Stimulated activated memory B cell treated with anti-CD40 and anti-IgM and Interleukin-4, amounts not matched to agents 10 μg/mL and 1 μg/mL and 100 μg/mL, for 72 hours (primary cell): ENCODE data around the gene KRTAP10-10.
"Not testable (repeated sequence)": the region's sequence is repeated elsewhere in the genome, so short reads cannot be mapped to it uniquely, and the experiment has no call there.

Source experiments
- ATAC-seq: fragments of 150-1000 bp; cut with Tn5 transposase; 2 replicates; pipeline ENCODE4 v1.10.0; 2021
- H3K27ac Mint-ChIP-seq: one replicate; pipeline ENCODE4 v1.8.0; 2022; ENCODE audit warnings: mild to moderate bottlenecking, mixed read lengths
- H3K27me3 Mint-ChIP-seq: one replicate; pipeline ENCODE4 v1.8.0; 2022; ENCODE audit warnings: mixed read lengths
- H3K36me3 Mint-ChIP-seq: one replicate; pipeline ENCODE4 v1.8.0; 2022; ENCODE audit warnings: mixed read lengths
- H3K4me1 Mint-ChIP-seq: one replicate; pipeline ENCODE4 v1.8.0; 2022; ENCODE audit warnings: mixed read lengths
- H3K4me3 Mint-ChIP-seq: one replicate; pipeline ENCODE4 v1.8.0; 2022; ENCODE audit warnings: mild to moderate bottlenecking, moderate library complexity, mixed read lengths
- H3K9me3 Mint-ChIP-seq: one replicate; pipeline ENCODE4 v1.8.0; 2022; ENCODE audit warnings: mixed read lengths

KRTAP10-10 gene

DNA sequence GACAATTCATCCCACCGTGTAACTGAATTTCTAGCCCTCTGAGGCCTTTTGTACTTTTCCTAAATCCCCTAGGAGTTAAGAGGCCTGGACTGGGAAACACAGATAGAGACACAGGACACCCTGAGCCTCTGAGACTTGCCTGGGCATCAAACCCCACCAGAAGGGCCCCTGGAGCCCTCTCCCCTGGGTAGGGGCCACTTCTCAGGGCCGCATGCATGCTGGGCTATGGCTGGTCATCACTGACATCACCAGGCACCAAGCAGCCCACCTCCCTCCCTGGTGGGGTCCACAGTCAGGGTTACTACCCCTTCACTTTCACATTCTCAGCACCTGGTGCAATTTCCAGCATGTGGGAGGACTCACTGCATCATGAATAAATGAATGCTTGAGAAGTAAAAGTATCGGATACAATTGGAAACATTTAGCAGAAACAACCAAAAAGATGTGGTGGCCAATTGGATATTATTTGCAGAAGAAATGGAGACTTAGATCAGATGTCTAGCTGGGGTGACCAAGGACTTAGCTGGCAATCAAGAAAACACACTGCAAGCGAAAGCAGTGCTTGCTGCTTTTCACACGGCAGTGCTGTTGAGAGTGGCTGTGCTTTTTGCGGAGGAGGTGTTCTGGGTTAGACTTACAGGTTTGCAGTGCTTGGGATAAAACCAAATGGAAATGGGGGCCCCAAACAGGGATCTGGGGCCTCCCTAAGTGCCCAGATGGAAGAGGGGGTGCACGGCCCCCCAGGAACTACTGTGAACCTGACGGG lies 37.7 kb upstream of the KRTAP10-10 start:
- peaks cover 61% of the 10 kb centered on the region for H3K27me3 Mint-ChIP-seq
- H3K36me3 Mint-ChIP-seq: peaks cover 4% of the 10 kb centered on the region
- no peak overlapping the region for H3K4me3 Mint-ChIP-seq
- ATAC-seq: no peak
- no peak overlapping the region for H3K27ac Mint-ChIP-seq
- peaks cover 6% of the 10 kb centered on the region for H3K9me3 Mint-ChIP-seq
- H3K4me1 Mint-ChIP-seq: no peaks in the 10 kb centered on the region

GRCh38 chr21:44600118-44600978 lies 36.8 kb upstream of the KRTAP10-10 start, which contains the start of gene KRTAP10-7:
KRTAP10-7 (plus strand) TSS chr21:44600597; CDS start chr21:44600622, 25 bp downstream.
- peaks cover 67% of the 10 kb centered on the region for H3K27me3 Mint-ChIP-seq
- H3K4me3 Mint-ChIP-seq, H3K9me3 Mint-ChIP-seq, H3K4me1 Mint-ChIP-seq, H3K27ac Mint-ChIP-seq, ATAC-seq, H3K36me3 Mint-ChIP-seq: not testable (repeated sequence)

DNA sequence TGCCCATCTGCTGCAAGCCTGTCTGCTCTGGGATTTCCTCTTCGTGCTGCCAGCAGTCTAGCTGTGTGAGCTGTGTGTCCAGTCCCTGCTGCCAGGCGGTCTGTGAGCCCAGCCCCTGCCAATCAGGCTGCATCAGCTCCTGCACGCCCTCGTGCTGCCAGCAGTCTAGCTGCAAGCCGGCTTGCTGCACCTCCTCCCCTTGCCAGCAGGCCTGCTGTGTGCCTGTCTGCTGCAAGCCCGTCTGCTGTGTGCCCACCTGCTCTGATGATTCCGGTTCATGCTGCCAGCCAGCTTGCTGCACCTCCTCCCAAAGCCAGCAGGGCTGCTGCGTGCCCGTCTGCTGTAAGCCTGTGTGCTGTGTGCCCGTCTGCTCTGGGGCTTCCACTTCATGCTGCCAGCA lies 36.1 kb upstream of the KRTAP10-10 start:
- not testable (repeated sequence) for H3K27ac Mint-ChIP-seq, ATAC-seq

DNA sequence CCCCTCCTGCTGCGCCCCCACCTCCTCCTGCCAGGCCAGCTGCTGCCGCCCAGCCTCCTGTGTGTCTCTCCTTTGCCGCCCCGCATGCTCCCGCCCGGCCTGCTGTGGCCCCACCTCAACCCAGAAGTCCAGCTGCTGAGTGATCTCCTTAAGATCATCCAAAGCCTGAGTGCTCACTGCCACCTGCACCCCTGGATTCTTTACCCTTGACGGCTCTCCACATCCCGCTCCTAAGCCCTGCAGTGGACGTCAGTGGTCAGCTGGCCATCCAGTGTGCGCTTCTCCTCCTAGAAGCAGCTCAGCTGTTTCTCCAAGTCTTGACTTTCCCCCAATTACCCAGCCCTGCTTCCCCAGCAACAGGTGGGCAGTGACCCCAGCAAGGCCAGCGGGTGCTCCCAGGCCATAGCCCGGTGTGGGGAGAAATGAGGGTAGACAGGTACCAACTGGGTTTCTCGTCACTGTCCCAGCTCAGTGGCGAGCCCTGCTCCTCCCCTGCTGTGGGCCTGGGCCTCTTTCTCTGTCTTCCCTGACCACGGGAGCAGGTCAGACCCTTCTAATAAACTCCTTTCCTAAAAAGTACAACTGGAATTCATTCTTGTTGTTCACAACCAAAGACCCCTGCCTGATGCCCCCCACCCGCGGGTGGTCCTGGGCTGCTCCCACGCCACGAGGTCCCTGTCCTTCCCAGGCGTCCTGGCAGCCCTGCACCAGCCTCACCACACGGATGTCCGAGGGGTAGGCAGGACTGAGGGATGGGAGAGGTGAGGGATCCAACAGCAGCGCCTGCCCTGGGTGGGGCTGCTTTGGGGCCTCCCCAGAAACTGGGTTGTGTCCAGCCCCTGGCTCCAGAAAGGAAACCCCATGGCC lies 35.3 kb upstream of the KRTAP10-10 start:
- Mint-ChIP-seq H3K36me3 (peaks cover 4% of the 10 kb centered on the region), H3K4me3 (no peak overlapping the region), H3K27ac (no peak overlapping the region), H3K9me3 (peaks cover 9% of the 10 kb centered on the region), H3K27me3 (peaks cover 81% of the 10 kb centered on the region), H3K4me1 (no peaks in the 10 kb centered on the region)
- no peak for ATAC-seq

More for the DNA sequence above, 36.1 kb upstream of the KRTAP10-10 start:
- not testable (repeated sequence) for H3K4me1 Mint-ChIP-seq, H3K36me3 Mint-ChIP-seq, H3K4me3 Mint-ChIP-seq, H3K9me3 Mint-ChIP-seq
- peaks cover 73% of the 10 kb centered on the region for H3K27me3 Mint-ChIP-seq

- H3K27ac Mint-ChIP-seq: no peak overlapping the region
- peaks cover 80% of the 10 kb centered on the region for H3K27me3 Mint-ChIP-seq
- H3K36me3 Mint-ChIP-seq: peaks cover 4% of the 10 kb centered on the region
- H3K9me3 Mint-ChIP-seq: peaks cover 9% of the 10 kb centered on the region
- H3K4me3 Mint-ChIP-seq: no peak overlapping the region
- ATAC-seq: no peak
- H3K4me1 Mint-ChIP-seq: no peaks in the 10 kb centered on the region
Measured at GRCh38 chr21:44602463-44602850, 34.7 kb upstream of the KRTAP10-10 start.

GRCh38 chr21:44603109-44603875 lies 33.9 kb upstream of the KRTAP10-10 start:
- Mint-ChIP-seq H3K9me3 (peaks cover 6% of the 10 kb centered on the region), H3K4me3 (no peak overlapping the region), H3K36me3 (peaks cover 4% of the 10 kb centered on the region), H3K4me1 (no peaks in the 10 kb centered on the region), H3K27ac (no peak overlapping the region), H3K27me3 (peaks cover 72% of the 10 kb centered on the region)
- no peak for ATAC-seq

DNA sequence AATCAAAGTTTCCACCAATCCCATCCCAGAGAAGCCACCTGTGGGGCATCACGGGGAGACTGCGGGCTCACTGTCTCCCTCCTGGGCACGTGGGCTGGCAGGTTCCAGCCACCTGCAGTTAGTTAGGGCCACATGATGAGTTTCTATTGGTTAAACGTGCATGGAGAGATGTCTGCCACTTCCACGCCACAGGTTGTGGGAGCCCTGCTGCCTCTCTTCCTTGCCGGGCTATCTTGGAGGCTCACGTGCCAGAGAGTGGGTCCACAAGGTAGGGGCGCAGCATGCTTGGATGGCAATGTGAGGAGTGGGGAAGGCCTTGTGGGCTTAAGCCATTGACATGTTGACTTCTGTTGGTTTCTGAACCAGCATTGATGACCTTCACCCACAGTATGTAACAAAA lies 33.2 kb upstream of the KRTAP10-10 start:
- ATAC-seq: no peak
- H3K27ac Mint-ChIP-seq: no peak overlapping the region
- no peak overlapping the region for H3K4me3 Mint-ChIP-seq
- H3K27me3 Mint-ChIP-seq: peaks cover 66% of the 10 kb centered on the region
- no peaks in the 10 kb centered on the region for H3K4me1 Mint-ChIP-seq
- peaks cover 3% of the 10 kb centered on the region for H3K36me3 Mint-ChIP-seq
- H3K9me3 Mint-ChIP-seq: peaks cover 4% of the 10 kb centered on the region

- H3K27me3 Mint-ChIP-seq: peaks cover 49% of the 10 kb centered on the region
- peaks cover 21% of the 10 kb centered on the region for H3K9me3 Mint-ChIP-seq
- no peaks in the 10 kb centered on the region for H3K4me1 Mint-ChIP-seq
- ATAC-seq: no peak
- peaks cover 15% of the 10 kb centered on the region for H3K36me3 Mint-ChIP-seq
- no peak overlapping the region for H3K4me3 Mint-ChIP-seq
- H3K27ac Mint-ChIP-seq: no peak overlapping the region
Measured at GRCh38 chr21:44606495-44606894, 30.7 kb upstream of the KRTAP10-10 start.

DNA sequence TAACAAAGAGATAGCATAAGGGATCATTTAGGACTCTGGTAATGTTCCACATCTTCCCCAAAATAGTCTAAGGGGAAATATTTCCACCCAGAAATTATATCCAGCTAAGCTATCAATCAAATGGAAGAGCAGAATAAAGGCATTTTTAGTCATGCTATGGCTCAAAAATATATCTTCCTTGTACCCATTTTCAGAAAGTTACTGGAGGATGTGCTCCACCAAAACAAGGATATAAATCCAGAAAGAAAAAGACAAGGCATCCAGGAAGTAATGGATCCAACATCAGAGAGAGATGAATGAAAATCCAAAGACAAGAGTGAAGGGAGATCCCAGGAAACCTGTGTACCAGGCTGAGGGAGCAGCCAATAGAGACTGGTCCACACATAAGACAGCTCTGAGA lies 28.0 kb upstream of the KRTAP10-10 start:
- H3K4me3 Mint-ChIP-seq: no peak overlapping the region
- H3K36me3 Mint-ChIP-seq: peaks cover 28% of the 10 kb centered on the region
- peaks cover 34% of the 10 kb centered on the region for H3K9me3 Mint-ChIP-seq
- no peaks in the 10 kb centered on the region for H3K4me1 Mint-ChIP-seq
- peaks cover 45% of the 10 kb centered on the region for H3K27me3 Mint-ChIP-seq
- no peak for ATAC-seq
- no peak overlapping the region for H3K27ac Mint-ChIP-seq

DNA sequence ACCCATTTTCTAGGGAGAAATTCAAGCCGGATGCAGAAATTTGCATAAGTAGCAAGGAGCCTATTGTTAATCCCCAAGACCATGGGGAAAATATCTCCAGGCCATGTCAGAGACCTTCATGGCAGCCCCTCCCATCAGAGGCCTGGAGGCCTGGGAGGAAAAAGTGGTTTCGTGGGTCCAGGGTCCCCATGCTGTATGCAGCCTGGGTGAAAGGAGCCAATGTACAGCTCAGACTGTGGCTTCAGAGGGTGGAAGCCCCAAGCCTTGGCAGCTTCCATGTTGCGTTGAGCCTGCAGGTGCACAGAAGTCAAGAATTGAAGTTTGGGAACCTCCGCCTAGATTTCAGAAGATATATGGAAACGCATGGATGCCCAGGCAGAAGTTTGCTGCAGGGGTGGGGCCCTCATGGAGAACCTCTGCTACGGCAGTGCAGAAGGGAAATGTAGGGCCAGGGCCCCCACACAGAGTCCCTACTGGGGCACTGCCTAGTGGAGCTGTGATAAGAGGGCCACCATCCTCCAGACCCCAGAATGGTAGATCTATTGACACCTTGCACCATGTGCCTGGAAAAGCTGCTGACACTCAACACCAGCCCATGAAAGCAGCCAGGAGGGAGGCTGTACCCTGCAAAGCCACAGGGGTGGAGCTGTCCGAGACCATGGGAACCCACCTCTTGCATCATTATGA lies 26.9 kb upstream of the KRTAP10-10 start:
- Mint-ChIP-seq H3K9me3 (peaks cover 34% of the 10 kb centered on the region), H3K36me3 (peaks cover 28% of the 10 kb centered on the region), H3K27me3 (peaks cover 43% of the 10 kb centered on the region)
- not testable (repeated sequence) for ATAC-seq, H3K4me3 Mint-ChIP-seq, H3K4me1 Mint-ChIP-seq, H3K27ac Mint-ChIP-seq

DNA sequence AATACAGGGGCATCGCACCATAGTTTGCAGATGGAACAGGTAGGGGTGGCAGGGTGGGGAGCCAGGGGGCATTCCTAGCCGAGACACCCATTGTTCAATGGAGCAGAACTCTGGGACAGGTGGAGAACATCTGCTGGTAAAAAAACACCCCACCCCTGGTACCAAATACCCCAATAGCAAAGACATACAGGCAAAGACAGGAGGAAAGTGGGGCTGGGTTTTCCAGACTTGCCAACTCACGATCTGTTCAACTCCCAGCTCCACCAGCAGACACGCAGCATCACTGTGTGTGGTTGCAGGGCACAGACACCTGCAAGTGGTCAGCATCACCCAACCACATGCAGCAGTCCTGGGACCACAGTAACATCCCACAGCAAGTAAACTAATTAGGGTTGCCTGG lies 25.6 kb upstream of the KRTAP10-10 start:
- no peak for ATAC-seq
- Mint-ChIP-seq H3K36me3 (peaks cover 28% of the 10 kb centered on the region), H3K27ac (no peak overlapping the region), H3K9me3 (peaks cover 32% of the 10 kb centered on the region), H3K4me1 (no peaks in the 10 kb centered on the region), H3K4me3 (no peak overlapping the region), H3K27me3 (peaks cover 45% of the 10 kb centered on the region)

- Mint-ChIP-seq H3K9me3 (peaks cover 31% of the 10 kb centered on the region), H3K4me3 (no peak within 1 kb of the TSS), H3K36me3 (peaks cover 28% of the 10 kb centered on the region), H3K4me1 (no peaks in the 10 kb centered on the region), H3K27ac (no peak within 1 kb of the TSS), H3K27me3 (peaks cover 42% of the 10 kb centered on the region)
- ATAC-seq: no peak
Measured at GRCh38 chr21:44612029-44612486, 25.1 kb upstream of the KRTAP10-10 start, which contains the start of gene KRTAP10-8. KRTAP10-8 (plus strand) TSS chr21:44612079; CDS start chr21:44612101, 22 bp downstream.

DNA sequence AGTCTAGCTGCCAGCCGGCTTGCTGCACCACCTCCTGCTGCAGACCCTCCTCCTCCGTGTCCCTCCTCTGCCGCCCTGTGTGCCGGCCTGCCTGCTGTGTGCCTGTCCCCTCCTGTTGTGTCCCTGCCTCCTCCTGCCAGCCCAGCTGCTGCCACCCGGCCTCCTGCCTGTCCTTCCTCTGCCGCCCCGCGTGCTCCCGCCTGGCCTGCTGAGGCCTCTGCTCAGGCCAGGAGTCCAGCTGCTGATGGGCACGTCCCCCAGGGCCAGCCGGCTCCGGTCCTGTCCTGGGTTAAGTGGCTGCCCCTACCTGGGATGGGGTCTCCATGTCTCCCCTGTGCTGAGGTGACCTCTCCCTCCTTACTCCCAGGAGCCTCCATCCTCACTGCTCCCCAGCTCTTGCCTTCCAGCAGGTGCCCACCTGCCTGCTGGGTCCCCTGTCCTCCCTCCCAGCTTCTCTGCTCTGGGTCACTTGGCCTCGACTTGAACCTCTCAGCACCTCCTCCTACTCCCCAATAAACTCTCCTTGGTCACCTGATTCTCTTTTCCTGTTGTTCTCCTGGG lies 24.4 kb upstream of the KRTAP10-10 start:
- no peak overlapping the region for H3K27ac Mint-ChIP-seq
- peaks cover 41% of the 10 kb centered on the region for H3K27me3 Mint-ChIP-seq
- no peaks in the 10 kb centered on the region for H3K4me1 Mint-ChIP-seq
- peaks cover 31% of the 10 kb centered on the region for H3K9me3 Mint-ChIP-seq
- peaks cover 28% of the 10 kb centered on the region for H3K36me3 Mint-ChIP-seq
- no peak overlapping the region for H3K4me3 Mint-ChIP-seq
- no peak for ATAC-seq
